HepG2 (cell line): ENCODE data around the gene BPI. TPM values are rescaled to one million over a fixed set of nuclear protein-coding genes. Genes with fewer than 3 reads are reported as not detected.
A peak's percentile ranks its signal among the peaks of the same experiment; 100 is the strongest.

Source experiments
- ELF1 ChIP-seq: sonication (generic); formaldehyde crosslinking; IDR thresholded peaks from 2 replicates; pipeline ENCODE4 v1.4.0; 2020; ENCODE audit warnings: missing genetic modification reagents
- GABPA ChIP-seq, 2 experiments: IDR thresholded peaks; 2 replicates each; pipeline ENCODE4 v1.6.1; 2011 to 2016; ENCODE audit warnings: low read depth in 2 of 2, low read length in 1 of 2, missing biosample characterization in 1 of 2, missing genetic modification characterization in 1 of 2
- JUNB ChIP-seq: sonication (generic); formaldehyde crosslinking; IDR thresholded peaks from 2 replicates; pipeline ENCODE4 v1.8.0; 2022; ENCODE audit warnings: missing genetic modification reagents, mild to moderate bottlenecking, borderline replicate concordance
- MTF1 ChIP-seq: sonication (generic); formaldehyde crosslinking; IDR thresholded peaks from 2 replicates; pipeline ENCODE4 v1.5.0; 2020; ENCODE audit warnings: missing genetic modification reagents
- PHF21A ChIP-seq: sonication (generic); formaldehyde crosslinking; IDR thresholded peaks from 2 replicates; pipeline ENCODE4 v1.5.0; 2020; ENCODE audit warnings: mild to moderate bottlenecking, missing genetic modification reagents
- PLRG1 ChIP-seq: fragments of 450-650 bp; conservative IDR thresholded peaks from 2 replicates; pipeline ENCODE4 v1.6.1; 2016
- RELA ChIP-seq: sonication (generic); formaldehyde crosslinking; IDR thresholded peaks from 2 replicates; pipeline ENCODE4 v1.4.0; 2020; ENCODE audit warnings: missing genetic modification reagents
- RFX3 ChIP-seq: IDR thresholded peaks from 2 replicates; pipeline ENCODE4 v1.6.1; 2016; ENCODE audit warnings: missing biosample characterization, missing genetic modification reagents
- SMARCE1 ChIP-seq: fragments of 450-650 bp; IDR thresholded peaks from 2 replicates; pipeline ENCODE4 v1.6.1; 2017; ENCODE audit warnings: borderline replicate concordance
- USF2 ChIP-seq, 2 experiments: sonication (generic) in 1 of 2; formaldehyde crosslinking in 1 of 2; IDR thresholded peaks; 2 replicates each; pipeline versions ENCODE4 v1.5.1 to v1.6.1; 2011 to 2020; ENCODE audit warnings: borderline replicate concordance in 1 of 2, low read depth in 1 of 2, low read length in 1 of 2, mild to moderate bottlenecking in 1 of 2, missing genetic modification reagents in 1 of 2, moderate library complexity in 1 of 2
- ZFP91 ChIP-seq: sonication (generic); formaldehyde crosslinking; IDR thresholded peaks from 2 replicates; pipeline ENCODE4 v1.9.0; 2022; ENCODE audit warnings: missing genetic modification reagents, mild to moderate bottlenecking, borderline replicate concordance
- ZNF101 ChIP-seq: sonication (generic); formaldehyde crosslinking; IDR thresholded peaks from 2 replicates; pipeline ENCODE4 v1.4.0; 2020; ENCODE audit warnings: mild to moderate bottlenecking, low read depth, missing genetic modification reagents, borderline replicate concordance
- ZNF12 ChIP-seq: sonication (generic); formaldehyde crosslinking; IDR thresholded peaks from 2 replicates; pipeline ENCODE4 v1.5.0; 2020; ENCODE audit warnings: missing genetic modification reagents
- ZNF24 ChIP-seq: fragments of 450-650 bp; IDR thresholded peaks from 2 replicates; pipeline ENCODE4 v1.6.1; 2017; ENCODE audit warnings: antibody characterized with exemption, mild to moderate bottlenecking
- ZNF639 ChIP-seq: conservative IDR thresholded peaks from 2 replicates; pipeline ENCODE4 v1.6.1; 2018; ENCODE audit warnings: missing genetic modification reagents
- ZNF879 ChIP-seq: sonication (generic); formaldehyde crosslinking; IDR thresholded peaks from 2 replicates; pipeline ENCODE4 v1.8.1; 2023; ENCODE audit warnings: missing genetic modification reagents
- ZSCAN29 ChIP-seq: sonication (generic); formaldehyde crosslinking; conservative IDR thresholded peaks from 2 replicates; pipeline ENCODE4 v1.4.0; 2020; ENCODE audit warnings: mild to moderate bottlenecking, missing genetic modification reagents
- polyA plus RNA-seq, 8 experiments: library from polyadenylated mRNA; depleted of rRNA in 3 of 8; stranded (reverse) in 7 of 8; unstranded in 1 of 8; fragments of >200 nt; fragmentation: Illumina TruSeq in 4 of 8; extraction: Trizol in 4 of 8; gene quantifications; 2 replicates each; pipeline versions ENCODE4 v1.2.1 to v1.2.3, GENCODE V29; 2011 to 2016; ENCODE audit warnings: low read depth in 4 of 8, missing spikeins in 1 of 8, mixed read lengths in 1 of 8; ENCODE audit not compliant: insufficient read depth in 1 of 8
- total RNA-seq, 5 experiments: library from RNA; depleted of rRNA; stranded (reverse); fragments of >200 nt; fragmentation: Illumina TruSeq; extraction: Trizol; gene quantifications; 2 replicates each; pipeline ENCODE4 v1.2.3, GENCODE V29; 2016; ENCODE audit warnings: low read depth in 1 of 5
- TF ChIP-seq, protein P1 (sequence below): sonication (generic); formaldehyde crosslinking; IDR thresholded peaks from 2 replicates; pipeline ENCODE4 v1.9.0; 2022; ENCODE audit warnings: low read depth, missing genetic modification reagents
- TF ChIP-seq, protein P2 (sequence below): sonication (generic); formaldehyde crosslinking; IDR thresholded peaks from 2 replicates; pipeline ENCODE4 v1.8.1; 2023; ENCODE audit warnings: mild to moderate bottlenecking, missing genetic modification reagents

BPI gene
- total and polyA plus RNA-seq, 2 of the 13 experiments (the other 11 are each of a cell fraction or from before 2014, with no cell fraction given), result not detected

DNA sequence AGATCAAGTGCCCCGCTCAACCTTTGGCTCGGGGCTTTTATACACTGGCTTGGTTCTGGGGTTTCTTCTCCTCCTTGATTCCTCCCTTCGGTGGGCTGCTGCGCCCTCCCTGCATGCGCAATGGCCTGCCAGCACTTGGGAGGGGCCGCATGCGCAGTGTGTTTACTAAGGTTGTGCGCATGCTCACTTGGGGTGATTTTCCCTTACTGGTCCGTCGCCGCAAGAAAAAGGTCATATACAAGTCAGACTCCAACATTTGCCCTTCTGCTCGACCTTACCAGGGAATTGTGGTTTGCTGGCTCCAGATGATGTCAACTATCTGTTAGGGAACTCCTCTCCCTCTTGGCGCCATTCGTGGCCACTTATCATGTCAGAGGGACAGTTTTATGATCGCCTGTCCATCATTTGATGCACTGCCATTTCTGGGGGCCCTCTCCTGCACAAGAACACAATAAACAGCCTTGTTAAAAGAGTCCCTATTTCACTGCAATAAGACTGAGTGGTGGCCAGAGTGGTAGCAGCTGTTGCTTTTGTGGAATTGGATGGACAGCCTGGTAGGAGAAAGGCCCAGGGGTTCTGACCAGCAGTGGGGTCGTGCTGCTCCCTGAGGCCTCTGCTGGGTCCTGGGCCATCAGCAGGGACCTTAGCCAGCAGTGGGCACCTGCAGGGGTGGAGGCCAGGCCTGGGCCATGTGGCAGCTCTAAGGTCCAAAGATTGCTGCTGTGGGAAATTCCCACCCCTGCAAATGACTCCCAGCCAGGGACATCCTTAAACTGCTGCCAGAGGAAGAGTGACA lies 39.6 kb downstream of the BPI start (continued):
- TF ChIP-seq ZFP91 (0 out of 2 replicates have a peak, but pooled peaks have one; percentile 62), RELA (CRISPR knock-in tag) (peak; percentile 94; the same call in 1 of the 2 replicates), ZNF12 (CRISPR knock-in tag) (no peak), USF2 (IDR thresholded peaks at IDR 0.05; ENCODE audit: low read depth, low read length) (no peak), USF2 (CRISPR knock-in tag; IDR thresholded peaks at IDR 0.05; ENCODE audit: borderline replicate concordance) (no peak), JUNB (no peak), ZNF24 (no peak), PHF21A (CRISPR knock-in tag) (peak; percentile 42; the same call in 1 of the 2 replicates), GABPA (IDR thresholded peaks at IDR 0.05; ENCODE audit: low read depth, low read length) (no peak), GABPA (CRISPR knock-in tag; IDR thresholded peaks at IDR 0.05; ENCODE audit: low read depth) (no peak), ELF1 (no peak), SMARCE1 (no peak), RFX3 (peak; percentile 47; the same call in 1 of the 2 replicates), ZNF101 (CRISPR knock-in tag) (no peak), ZNF639 (CRISPR knock-in tag) (0 out of 2 replicates have a peak, but pooled peaks have one; percentile 6), ZNF879 (CRISPR knock-in tag) (no peak; the same call in 1 of the 2 replicates), ZSCAN29 (no peak), PLRG1 (no peak), MTF1 (no peak)
- TF ChIP-seq, protein P1, sequence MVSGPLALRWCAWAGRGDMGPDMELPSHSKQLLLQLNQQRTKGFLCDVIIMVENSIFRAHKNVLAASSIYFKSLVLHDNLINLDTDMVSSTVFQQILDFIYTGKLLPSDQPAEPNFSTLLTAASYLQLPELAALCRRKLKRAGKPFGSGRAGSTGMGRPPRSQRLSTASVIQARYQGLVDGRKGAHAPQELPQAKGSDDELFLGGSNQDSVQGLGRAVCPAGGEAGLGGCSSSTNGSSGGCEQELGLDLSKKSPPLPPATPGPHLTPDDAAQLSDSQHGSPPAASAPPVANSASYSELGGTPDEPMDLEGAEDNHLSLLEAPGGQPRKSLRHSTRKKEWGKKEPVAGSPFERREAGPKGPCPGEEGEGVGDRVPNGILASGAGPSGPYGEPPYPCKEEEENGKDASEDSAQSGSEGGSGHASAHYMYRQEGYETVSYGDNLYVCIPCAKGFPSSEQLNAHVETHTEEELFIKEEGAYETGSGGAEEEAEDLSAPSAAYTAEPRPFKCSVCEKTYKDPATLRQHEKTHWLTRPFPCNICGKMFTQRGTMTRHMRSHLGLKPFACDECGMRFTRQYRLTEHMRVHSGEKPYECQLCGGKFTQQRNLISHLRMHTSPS (CRISPR knock-in tag), result peak; percentile 77; the same call in 1 of the 2 replicates
- TF ChIP-seq, protein P2, sequence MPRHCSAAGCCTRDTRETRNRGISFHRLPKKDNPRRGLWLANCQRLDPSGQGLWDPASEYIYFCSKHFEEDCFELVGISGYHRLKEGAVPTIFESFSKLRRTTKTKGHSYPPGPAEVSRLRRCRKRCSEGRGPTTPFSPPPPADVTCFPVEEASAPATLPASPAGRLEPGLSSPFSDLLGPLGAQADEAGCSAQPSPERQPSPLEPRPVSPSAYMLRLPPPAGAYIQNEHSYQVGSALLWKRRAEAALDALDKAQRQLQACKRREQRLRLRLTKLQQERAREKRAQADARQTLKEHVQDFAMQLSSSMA (CRISPR knock-in tag), result peak; percentile 92
